ENCODE data around the gene SP100.
"Not testable (repeated sequence)": the region's sequence is repeated elsewhere in the genome, so short reads cannot be mapped to it uniquely, and the experiment has no call there.

The SP100 gene

DNA sequence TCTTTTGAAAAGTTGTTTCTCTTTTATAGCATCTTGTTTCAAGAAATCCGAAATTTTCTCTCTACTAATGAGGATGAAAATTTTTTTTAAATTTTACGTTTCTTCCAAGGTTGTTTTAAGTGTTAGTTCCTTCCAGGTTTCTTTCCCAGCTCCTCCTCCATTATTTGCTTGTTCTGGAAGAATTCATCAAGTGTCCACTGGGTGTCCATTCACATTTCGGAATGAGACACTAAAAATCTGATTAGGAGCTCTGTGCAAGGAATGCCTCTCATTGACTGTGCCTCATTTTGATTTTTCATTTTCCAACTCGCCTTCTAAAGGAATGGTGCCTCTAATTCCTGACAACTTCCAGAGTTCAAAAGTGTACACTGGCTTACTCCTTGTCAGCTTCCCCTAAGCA, 6.1 kb downstream of the SP100 start:
- DNase-seq, result no peak

DNA sequence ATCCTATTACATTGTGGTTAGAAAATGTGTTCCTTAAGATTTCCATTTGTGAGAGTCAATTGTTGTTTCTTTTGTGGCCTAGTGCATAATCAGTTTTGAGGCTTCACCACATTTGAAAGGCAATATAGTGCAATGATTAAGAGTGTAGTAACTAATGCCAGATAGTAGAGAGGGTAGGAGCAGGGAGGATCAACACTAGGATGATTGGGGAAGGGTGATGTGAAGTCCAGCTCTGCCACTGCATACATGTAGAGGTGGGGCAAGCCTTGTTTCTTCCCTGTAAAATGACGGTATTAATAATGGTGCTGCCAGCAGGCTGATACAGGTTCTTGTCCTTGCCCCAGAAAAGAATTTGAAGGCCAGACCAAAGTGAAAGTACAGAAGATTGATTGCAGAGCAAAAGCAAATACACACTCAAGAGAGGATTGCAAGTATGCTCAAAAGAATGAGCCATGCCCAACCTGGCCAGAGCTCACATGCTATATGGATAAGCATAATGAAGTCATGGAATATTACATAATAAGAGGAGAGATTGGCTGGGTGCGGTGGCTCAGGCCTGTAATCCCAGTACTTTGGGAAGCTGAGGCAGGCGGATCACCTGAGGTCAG, 8.0 kb downstream of the SP100 start:
- DNase-seq, result no peak

DNA sequence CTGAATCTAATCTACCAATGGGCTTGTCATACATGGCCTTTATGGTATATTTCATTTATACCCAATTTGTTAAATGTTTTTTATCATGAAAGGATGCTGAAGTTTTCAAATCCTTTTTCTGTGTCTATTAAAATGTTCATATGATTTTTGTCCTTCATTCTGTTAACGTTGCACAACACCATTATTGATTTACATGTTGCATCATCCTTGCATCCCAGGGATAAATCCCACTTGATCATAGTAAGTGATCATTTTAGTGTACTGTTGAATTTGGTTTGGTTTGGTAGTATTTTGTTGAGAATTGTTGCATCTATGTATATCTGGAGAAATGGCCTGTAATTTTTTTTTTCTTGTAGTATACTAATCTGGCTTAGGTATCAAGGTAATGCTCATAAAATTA, 9.4 kb downstream of the SP100 start:
- no peak for DNase-seq

DNA sequence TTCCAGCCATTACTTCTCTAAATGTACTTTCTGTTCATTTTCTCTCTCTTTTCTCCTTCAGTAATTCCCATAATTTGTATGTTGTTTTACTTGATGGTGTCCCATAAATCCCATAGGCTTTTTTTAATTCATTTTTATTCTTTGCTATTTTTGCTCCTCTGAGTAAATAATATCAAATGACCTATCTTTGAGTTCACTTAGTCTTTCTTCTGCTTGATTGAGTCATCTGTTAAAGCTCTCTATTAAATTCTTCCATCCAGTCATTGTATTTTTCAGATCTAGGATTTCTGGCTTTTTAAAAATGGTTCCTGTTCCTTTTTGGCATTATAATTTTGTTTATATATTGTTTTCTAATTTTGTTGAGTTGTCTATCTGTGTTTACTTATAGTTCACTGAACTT, 13.5 kb downstream of the SP100 start:
- DNase-seq, result no peak

DNA sequence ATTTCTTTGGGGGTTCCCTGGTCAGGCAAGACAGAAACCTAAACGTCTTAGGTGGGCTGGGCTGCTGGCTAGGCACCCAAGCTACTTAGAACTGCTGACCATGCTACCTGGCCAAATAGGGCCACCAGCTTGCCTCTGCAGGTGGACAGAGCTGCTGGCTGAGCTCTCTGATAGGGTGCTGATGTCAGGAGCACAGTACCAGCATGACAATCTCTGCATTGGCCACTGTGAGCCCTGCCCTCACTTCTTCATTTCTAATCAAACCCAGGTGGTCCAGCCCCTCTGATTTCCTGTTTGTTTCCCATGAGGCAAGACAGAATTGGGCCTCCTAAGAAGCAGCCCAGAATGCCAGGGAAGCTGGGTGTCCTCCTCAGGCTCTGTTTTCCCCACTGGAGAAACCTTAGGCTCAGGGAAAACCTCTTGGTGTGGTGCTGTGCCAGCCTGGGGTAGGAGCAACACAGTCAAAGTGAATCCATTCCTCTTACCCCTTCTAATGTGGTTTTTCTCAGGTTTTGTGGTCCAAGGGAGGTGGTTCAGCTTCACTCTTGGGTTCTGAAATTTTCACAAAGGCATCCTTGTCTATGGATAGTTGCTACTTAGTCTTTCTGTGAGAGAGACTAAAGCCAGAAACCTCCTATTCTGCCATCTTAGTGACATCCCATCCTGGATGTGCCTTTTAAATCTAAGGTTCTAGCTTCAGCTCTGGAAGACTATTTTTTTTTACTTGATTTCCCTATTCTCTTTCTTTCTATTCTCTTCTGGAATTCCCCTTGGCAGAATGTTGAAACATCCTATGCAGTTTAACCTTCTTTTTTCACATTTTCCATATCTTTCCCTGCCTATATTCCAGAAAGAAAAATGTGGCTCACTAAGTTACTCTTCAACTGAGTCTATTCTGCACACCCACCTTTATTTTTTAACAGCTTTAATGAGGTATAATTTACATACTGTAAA, 15.2 kb downstream of the SP100 start:
- DNase-seq, result no peak

DNA sequence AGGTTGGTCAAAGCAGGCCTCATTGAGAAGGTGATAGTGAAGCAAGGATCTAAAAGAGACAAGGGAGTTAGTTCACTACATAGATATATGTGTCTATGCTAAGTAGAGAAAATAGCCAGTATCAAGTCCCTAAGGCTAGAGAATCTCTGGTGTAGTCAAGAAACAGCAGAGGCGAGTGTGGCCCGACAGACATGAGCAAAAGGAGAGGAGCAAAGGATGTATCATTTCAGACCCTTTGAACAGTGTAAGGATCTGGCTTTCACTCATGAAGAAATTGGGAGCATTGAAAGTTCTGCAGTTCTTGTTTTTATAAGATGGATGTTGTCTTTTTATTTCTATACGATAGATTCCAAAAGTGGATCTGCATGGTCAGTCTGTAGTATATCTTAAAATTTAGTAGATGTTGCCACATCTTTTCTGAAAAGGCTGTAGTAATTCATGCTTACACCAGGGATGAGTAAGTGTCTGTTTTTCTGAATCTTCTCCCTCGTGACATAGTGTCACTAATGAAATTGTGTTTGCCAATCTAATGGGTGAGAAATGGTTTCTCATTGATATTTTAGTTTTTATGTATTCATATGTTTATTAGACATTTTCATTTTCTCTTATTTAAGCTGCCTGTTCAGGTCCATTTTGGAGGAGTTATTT, 18.8 kb downstream of the SP100 start:
- DNase-seq, result no peak

DNA sequence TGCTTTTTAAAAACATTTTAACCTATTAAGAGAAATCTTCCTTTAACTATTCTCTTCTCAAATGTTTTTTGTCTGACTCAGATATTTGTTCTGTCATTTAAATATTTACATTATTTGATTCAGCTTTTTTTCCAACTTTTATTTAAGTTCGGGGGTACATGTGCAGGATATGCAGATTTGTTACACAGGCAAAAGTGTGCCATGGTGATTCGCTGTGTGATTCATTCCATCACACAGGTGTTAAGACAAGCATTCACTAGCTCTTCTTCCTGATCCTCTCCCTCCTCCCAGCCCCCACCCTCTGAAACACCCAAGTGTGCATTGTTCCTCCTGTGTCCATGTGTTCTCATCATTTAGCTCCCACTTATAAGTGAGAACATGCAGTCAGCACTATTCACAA, 19.4 kb downstream of the SP100 start:
- DNase-seq, result no peak

DNA sequence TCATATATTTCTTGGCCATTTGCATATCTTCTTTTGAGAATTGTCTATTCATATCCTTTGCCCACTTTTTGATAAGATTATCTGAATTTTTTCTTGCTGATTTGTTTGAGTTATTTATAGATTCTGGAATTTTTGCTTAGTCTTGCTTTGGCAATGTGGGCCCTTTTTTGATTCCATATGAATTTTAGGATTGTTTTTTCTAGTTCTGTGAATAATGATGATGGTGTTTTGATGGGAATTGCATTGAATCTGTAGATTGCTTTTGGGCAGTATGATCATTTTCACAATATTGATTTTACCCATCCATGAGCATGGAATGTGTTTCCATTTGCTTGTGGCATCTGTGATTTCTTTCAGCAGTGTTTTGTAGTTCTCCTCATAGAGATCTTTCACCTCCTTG, 23.1 kb downstream of the SP100 start:
- not testable (repeated sequence) for DNase-seq

DNA sequence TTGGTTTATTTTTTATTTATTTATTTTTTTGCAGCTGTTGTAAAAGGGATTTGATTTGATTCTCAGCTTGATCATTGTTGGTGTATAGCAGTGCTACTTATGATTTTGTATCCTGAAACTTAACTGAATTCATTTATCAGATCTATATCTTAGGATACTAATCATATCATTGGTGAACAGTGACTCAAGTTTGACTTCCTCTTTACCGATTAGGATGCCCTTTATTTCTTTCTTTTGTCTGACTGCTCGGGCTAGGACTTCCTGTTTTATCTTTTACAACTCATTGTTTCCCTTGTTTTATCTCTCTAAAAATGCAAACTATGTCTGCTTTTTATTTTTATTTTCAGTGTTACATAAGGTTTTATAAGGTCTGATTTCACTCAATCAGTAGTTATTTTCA, 23.6 kb downstream of the SP100 start:
- no peak for DNase-seq

DNA sequence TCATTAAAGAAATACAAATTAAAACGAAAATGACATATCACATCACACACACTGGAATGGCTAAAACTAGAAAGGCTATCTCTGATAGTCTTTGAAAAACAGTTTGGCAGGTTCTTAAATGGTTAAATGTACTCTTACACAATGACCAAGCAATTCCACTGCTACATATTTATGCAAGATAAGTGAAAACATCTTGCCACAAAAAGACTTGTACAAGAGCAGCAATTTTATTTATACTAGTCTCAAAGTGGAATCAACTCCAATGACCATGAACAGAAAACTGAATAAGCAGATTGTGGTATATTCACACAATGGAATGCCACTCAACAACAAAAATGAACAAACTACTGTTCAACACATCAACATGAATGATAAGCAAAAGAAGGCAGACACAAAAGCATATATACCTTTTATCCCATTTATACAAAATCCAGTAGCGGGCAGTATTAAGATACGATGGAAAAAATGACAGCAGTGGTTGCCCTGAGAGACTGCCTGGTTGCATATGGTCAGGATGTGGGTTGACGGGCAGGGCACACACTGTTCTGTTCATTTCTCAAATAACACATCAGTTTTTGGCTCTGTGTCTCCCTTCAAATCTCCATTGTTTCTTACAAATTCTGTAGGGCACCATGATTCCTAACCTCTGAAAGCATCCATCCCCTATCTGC, 25.4 kb downstream of the SP100 start:
- peak; percentile 32 for DNase-seq

DNA sequence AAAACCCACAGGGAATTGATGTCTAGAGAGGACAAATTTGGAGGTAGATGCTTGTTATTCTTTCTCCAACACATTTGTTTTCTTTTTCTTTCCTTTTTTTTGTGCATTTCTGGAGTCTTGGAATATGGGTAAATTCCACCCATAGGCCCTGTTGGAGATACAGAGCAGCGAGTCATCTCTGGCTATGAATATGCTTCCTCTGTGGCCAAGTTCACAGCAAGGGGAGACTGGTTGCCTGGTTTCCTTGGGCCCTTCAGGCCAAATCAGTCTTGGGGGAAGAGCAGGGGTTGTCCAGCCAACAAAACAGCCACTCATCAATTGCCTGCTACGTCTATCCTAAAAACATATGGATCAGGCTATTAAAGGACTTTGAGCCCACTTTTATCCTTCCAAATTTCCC, 27.5 kb downstream of the SP100 start:
- no peak for DNase-seq

DNA sequence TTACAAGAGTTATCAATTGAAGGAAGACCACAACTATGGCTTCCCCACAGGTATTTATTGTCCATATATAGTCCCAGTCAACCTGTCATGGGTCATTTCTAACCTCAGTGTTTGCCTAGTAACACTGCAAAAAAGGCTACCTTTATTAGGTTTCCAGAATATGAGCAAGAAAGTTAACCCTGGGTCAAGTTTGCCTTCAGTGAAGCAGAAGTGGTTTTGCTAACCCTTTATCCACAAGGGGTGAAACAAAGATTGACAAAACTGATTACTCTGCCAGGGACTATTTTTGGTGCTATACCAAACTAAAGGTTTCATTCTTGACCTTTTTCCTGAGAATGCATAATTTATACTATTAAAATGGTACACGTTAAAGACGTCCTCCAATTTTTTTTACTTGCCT, 28.8 kb downstream of the SP100 start:
- no peak for DNase-seq

DNA sequence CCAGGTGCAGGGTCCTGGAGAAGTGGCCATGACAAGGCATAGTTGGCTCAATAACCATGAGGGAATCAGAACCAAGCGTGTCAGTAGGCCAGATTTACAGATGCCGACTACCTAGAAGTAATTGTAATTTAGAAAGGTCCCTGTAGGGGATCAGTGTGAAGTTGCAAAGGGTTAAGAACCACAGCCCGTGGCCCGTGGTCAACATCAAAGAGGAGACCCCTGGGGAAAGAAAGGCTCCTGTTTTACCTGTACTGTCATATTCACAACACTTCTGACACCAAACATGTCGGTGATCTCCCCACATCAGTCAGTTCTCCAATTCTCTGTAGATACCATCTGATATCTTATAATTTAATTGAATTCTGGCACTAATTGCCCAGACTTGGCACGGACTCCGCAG, 31.0 kb downstream of the SP100 start:
- no peak for DNase-seq

DNA sequence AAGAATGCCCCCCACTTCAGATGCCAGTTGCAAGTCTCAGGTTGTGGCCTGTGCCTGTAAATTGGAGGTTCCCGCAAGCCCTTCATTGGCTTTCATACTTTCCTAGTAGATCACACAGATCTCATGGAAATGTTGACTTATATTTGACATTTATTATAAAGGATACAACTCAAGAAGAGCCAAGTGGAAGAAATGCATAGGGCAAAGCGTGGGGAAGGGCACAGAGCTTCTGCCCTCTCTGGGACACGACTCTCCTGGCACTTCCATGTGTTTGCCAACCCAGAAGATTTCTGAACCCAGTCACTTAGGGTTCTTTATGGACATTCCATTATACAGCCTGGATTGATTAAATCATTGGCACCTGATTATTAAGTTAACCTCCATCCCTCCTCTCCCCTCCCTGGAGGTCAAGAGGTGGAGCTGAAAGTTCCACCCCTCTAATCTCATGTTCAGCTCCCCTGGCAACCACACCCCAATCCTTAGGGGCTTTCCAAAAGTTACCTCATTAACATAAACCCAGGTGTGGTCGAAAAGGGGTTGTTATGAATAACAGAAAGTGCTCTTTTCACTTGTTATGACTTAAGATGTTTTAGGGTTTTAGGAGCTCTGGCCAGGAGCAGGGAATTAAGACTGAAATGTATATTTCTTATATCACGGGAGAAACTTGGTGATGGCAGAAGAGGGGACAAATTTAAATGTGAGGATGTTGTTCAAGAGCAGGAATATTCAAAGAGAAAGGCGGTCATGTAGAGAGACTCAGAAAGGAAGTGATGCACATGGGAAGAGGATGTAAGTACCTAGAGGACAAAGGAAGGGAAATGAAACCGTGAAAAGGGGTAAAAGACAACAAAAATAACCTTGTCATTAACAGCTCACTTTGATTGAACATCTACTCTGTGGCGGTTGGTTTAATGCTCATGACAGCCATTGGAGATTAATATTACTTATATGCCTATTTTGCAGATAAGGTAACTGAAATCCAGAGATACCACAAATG, 31.8 kb downstream of the SP100 start:
- no peak for DNase-seq

DNA sequence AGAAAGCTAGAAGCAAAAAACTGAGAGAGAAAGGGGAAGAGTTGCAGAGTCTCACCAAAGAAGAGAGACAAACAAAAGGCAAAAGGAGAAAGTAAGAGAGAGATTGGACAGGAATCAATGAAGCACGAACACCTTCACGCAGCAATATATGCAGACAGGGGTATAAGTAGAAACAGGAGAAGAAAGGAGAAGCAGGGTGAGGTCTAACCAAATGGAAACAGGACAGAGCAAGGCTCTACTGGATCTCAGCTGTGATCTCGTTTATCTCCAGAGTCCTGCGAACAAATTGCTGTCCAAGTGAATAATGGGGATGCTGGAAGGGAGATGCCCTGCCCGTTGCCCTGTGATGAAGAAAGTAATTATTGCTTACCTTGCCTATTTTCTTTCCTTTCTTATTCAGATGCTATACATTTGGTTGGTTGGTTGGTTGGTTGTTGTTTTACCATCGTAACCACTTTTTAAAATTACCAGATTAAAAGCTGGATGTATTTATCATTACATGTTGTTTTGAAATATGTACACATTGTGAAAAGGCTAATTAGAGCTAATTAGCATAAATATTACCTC, 34.0 kb downstream of the SP100 start:
- no peak for DNase-seq

DNA sequence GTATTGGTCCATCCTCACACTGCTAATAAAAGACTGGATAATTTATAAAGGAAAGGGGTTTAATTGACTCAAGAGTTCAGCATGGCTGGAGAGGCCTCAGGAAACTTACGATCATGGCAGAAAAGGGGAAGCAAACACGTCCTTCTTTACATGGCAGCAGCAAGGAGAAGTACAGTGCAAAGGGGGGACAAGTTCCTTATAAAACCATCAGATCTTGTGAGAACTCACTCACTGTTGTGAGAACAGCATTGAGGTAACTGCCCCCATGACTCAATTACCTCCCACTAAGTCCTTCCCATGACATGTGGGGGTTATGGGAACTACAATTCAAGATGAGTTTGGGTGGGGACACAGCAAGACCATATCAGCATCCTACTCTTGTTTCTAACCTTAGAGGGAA, 37.0 kb downstream of the SP100 start:
- no peak for DNase-seq

DNA sequence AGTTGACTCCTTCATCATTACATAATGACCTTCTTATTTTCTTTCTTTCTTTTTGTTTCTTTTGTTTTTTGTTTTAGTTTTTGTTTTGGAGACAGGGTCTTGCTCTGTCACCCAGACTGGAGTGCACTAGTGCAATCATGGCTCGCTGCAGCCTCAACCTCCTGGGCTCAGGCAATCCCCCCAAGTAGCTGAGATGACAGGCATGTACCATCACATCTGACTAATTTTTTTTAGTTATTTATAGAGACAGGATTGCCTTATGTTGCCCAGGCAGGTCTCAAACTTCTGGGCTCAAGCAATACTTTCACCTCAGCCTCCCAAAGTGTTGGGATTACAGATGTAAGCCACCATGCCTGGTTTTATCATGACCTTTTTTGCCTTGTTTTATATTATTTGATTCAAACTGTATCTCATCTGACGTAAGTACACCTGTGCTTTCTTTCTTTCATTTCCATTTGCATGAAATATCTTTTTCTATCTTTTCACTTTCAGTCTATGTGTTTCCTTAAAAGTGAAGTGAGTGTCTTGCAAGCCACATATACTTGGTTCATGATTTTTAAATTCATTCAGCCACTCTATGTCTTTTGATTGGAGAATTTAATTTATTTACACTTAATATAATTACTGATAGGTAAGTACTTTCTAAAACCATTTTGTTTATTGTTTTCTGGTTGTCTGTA, 39.1 kb downstream of the SP100 start:
- no peak for DNase-seq

DNA sequence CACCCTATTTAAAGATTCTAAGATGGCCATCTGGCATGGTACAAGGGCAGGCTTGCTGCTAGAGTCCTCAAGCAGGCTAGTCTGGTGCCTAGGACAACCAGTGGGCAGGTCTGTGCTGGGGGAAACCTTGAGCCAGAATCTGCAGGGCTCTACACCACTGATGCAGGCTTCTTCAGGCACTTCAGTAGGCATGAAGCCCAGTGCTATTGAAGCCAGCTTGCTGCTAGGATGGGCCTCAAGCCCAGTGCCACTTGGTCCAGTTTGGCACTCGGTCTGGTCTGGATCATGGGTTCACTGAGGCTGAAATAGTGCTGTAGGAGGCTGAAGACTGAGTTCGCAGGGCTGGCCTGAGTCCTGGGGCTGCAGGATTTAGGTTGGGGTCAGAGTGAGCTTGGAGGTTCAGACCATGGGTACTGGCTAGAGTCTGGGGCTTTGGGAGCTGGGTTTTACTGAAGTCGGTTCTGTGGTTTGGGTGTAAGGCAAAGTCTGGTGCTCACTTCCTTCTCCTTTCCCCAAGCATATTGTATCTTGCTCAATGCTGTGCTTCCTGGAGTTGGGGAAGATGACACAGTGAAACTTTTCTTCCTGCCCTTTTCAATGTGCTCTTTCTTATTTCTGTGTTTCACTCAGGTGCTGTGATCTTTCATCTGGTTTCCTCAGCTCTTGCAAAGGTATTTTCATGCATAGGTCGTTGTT, 41.2 kb downstream of the SP100 start:
- DNase-seq, result no peak

DNA sequence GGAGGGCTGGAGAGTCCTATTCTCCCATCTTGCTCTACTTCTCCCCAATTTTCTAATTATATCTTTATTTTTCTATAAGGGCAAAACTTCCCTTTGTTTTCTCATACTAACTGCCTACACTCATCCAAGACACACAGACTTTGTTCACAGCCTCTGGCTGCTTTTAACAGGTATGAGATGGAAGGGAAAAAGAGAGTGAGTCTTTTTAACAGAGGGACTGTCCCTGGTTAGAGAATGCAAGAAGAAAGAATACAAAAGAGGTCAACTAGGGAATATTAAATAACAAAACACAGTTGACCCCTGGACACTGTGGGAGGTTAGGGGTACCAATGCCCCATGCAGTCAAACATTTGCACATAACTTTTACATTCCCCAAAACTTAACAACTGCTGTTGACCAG, 41.8 kb downstream of the SP100 start:
- DNase-seq, result no peak

DNA sequence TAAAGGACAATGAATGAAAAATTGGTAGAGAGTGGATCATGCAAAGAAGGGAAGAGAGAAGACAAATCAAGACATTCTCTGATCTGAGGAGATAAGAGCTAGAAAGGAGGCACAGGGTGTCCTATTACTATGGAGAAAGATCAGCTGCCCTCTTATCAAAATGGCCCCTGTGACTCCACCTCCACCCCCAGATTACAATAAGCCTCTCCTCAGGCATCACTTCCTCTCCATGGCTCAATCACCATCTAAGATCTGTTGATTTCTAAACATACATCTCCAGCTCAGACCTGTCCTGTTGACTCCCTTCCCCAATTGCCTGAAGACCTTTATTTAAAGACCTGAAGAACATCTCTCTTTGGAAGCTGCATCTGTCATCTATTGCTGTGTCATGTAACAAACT, 43.2 kb downstream of the SP100 start:
- DNase-seq, result no peak

DNA sequence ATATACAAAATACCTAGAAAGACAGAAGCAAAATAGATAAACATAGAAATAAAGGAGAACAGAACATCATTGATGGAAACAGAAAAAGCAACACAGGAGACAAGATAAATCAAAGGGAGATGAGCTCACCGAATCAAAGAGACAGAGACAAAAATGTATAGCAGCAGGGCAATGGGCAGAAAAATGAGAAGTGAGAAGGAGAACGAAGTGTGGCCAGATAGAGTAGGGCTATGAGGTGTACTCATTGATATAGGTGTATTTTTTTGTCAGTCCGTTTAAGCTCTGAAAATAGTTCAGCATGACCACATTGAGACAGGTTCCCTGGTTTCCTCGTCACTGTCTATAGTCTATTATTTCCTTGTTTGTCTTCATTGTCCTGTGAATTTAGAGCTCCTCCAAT, 55.1 kb downstream of the SP100 start:
- DNase-seq, result no peak

Data from NK-92 treated with Interleukin-12 subunit alpha and Interleukin-12 subunit beta, amount 100 ng/mL, for 24 hours (cell line).